GM12864 (cell line): ENCODE results near the gene MED25.

Experiments
- DNase-seq: peaks from one replicate; pipeline ENCODE4 v3.0.0-alpha.2; 2011; ENCODE audit warnings: low read depth
- H3K4me3 ChIP-seq: 2 replicates; pipeline ENCODE4 v1.5.1; 2011; ENCODE audit warnings: mild to moderate bottlenecking, low read depth, low read length, control low read depth
- TF ChIP-seq, protein P1 (sequence below): IDR thresholded peaks from 2 replicates; pipeline ENCODE4 v1.5.1; 2011; ENCODE audit warnings: low read depth, mild to moderate bottlenecking, moderate library complexity, low read length, control low read depth, inconsistent platforms; ENCODE audit errors: missing control alignments

The MED25 gene

DNA sequence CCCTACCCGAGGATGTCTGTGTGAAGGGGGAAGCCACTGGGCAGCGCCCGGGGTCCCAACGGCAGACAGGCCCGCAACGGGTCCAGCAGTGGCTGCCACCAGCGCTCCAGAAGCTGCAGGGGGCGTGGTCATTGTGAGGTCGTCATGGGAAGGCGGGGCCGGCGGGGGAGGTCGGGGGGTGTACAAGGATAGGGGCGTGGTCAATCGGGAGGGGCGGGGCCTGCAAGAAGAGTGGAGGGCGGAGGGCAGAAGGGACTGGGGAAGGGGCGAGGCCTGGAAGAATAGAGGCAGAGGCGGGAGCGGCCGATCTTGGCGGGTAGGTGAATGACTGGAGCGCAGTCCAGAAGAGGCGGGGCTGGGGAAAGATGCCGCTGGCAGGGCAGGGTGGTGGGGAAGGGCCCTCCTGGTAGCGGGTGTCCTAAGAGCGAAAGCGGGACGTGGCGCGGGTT, 9.4 kb upstream of the MED25 start:
- peak; percentile 26 for DNase-seq
- TF ChIP-seq, protein P1, sequence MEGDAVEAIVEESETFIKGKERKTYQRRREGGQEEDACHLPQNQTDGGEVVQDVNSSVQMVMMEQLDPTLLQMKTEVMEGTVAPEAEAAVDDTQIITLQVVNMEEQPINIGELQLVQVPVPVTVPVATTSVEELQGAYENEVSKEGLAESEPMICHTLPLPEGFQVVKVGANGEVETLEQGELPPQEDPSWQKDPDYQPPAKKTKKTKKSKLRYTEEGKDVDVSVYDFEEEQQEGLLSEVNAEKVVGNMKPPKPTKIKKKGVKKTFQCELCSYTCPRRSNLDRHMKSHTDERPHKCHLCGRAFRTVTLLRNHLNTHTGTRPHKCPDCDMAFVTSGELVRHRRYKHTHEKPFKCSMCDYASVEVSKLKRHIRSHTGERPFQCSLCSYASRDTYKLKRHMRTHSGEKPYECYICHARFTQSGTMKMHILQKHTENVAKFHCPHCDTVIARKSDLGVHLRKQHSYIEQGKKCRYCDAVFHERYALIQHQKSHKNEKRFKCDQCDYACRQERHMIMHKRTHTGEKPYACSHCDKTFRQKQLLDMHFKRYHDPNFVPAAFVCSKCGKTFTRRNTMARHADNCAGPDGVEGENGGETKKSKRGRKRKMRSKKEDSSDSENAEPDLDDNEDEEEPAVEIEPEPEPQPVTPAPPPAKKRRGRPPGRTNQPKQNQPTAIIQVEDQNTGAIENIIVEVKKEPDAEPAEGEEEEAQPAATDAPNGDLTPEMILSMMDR: no peak
- peak overlapping the region; percentile 53 for H3K4me3 ChIP-seq

DNA sequence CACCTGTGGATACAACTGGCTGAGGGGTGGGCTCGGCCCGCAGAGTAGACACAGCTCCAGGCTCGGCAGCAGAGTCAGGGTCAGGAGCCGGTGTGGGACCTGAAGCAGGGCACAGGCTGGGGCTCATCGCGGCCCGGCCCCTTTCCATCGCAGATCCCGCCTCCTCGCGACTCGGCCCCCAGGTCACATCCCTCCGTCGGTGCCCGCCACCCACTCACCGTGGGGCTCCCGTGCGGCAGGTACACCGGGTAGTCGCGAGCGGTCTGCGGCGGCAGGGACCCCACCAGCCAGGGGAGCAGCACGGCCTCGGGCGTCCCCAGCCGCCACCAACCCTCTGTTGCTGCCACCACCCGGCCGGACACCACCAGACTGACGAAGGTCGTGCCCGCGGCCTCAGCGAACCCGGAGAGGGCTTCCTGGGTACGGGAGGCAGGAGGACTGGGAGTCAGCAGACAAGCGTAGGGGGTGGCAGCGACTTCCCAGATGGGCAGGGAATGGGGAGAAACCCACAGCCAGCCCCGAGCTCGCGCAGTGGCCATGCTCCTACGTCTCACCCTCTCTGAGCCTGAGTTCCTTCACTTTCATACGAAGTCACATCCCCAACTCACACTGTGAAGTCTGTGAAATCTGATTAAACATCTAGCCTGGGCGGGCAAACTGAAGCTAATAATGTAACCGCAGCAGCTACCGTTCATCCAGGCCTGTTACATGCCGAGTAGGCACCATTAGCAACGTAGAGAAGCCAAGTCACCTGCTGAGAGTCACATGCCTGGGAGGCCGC, 8.7 kb upstream of the MED25 start:
- no peak for DNase-seq
- peak overlapping the region; percentile 53 for H3K4me3 ChIP-seq
- TF ChIP-seq, protein P1: no peak

DNA sequence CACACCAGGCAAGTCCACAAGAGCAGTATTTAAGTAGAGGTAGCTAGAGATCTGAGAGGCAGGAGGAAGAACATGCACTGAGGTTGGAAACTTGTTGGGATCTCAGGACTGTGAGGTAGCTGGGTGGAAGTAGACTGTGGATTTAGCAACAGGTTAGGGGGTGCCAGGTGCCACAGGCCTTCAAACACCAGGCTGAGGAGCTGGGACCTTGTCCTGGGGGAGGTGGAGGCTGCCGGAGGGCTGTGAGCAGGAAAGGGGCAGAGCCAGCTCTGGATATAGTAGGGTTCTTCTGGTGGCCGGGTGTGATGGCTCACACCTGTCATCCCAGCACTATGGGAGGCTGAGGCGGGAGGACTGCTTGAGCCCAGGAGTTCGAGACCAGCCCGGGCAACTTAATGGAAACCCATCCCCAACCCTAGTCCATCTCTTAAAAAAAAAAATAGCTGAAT, 8.1 kb upstream of the MED25 start:
- DNase-seq: no peak
- TF ChIP-seq, protein P1: no peak
- H3K4me3 ChIP-seq: no peak overlapping the region

DNA sequence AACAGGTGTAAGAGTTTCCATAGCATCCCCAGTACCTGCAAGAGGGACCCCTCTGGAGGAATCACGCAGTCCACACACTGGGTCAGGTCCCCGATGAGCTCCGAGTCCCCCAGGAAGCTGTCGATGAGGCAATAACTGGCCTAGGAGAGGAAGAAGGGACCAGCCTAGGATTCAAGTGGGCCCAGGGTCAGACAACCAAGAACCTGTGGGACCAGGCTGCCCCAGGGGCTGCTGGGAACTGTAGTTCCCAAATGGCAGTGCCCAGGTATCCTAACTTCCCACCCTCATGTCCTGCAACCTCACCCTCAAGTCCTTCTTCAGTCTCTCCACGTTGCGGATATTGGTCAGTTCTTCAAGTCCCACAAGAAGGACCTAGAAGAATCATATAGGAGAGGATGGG, 6.8 kb upstream of the MED25 start:
- TF ChIP-seq, protein P1: no peak
- H3K4me3 ChIP-seq: no peak overlapping the region
- DNase-seq: no peak

DNA sequence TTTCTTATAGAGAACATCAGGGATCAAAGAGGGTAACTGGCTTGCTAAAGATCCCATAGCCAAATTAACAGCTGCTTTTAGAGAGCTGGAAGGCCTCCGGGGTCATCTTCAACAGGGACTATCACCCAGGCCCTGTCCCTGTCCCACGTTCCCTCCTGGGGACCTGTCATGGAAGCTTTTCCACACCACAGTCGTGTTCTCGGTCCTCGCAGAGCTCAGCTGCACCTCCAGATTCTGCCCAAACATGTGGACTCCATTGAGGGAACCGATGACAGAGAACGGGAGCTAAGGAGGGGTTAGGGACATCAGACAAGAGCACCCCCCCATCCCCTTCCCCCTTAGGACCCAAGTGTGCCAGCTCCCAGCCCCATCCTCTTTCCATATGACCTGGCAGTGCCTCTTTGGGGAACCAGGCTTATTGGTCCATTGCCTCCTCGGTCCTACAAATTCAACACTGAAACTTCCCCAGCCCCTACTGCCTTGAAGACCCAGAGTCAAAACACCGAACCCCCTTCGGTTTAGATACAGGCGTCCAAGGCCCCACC, 5.6 kb upstream of the MED25 start:
- TF ChIP-seq, protein P1: no peak
- DNase-seq: no peak
- H3K4me3 ChIP-seq: peak overlapping the region; percentile 70

DNA sequence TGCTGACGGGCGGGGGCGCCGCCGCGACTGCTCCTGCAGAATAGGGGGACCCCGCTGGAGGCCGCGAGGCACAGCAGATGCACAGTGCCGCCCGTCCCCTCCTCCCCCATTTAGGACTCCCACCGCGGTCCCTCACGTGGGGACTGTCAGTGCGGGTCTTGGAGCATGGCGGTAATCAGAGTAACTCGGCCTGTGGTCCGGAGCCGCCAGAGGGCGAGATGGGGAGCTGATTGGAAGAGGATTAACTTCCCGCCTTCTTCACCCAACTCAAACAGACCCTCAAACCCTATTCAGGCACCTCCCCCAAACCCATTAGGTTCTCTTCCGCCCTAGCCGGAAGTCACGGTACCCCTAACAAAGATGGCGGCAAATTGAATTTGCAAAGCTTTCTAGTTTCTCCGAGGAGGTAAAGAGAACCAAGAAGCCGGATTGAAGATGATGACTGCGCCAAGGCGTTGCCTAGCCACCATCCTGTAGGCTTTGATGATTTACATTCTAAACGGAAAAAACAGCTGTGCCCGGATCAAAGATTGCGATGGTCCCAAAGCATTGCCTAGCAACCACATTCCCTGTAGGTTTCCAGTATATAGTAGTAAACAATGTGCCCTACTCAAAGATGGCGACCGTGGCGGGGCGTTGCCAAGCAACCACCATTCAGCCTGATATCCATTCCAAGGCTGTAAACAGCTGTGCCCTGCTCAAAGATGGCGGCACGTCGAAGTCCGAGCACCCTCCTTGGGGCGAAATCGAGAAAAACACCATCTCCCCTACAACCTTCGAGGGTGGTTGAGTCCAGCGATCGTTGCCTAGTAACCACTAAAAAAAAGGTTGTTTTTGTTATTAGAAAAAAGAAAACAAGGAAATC, 4.9 kb upstream of the MED25 start, which contains the start of gene FUZ:
Gene FUZ (minus strand): TSS at position 296 of the 865 bp plus-strand sequence. CDS start 186 bp downstream, at position 110.
- peak within 1 kb of the TSS; percentile 70 for H3K4me3 ChIP-seq
- peak; percentile 92 for DNase-seq
- TF ChIP-seq, protein P1: no peak
